ENCODE measurements around the gene ZNF155.
A peak's percentile ranks its signal among the peaks of the same experiment; 100 is the strongest.
"Not testable (repeated sequence)": the region's sequence is repeated elsewhere in the genome, so short reads cannot be mapped to it uniquely, and the experiment has no call there.

ZNF155 gene

DNA sequence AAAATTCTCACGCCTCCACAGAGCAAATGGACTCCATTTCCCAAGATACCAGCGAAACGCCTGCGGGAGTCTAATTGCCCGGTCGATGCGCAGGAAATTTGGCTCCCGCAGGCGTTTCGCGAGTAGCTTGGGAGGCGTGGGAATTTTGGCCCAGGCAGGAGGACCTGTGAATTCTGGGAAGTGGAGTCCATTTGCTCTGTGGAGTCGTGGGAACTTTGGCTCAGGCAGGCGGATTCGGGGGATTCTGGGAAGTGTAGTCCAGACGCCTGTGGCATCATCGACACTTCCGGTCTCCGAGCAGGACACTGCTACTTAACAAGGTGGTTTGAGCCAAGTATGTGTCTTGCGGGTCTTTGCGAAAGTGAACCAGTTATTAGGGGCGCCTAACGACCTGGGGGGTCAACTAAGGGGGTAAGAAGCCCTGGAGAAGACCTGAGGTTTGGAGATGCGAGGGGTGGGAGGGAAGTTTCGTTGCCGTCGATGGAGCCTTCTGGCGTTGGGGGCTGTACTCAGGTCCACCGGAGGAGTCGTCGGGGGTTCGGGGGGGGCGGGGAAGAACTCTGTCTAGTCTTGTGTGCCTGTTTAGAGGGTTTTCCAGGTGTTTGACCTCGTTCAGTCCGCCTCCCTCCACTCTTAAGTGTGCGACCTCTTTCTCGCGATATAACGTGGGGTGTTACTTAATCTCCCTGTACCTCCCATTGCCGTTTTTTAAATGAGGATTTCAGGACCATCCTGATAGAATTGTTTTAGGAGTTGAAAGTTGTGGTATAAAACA, at the start of gene ZNF155:
ZNF155 (plus strand) TSS at position 277 of the 775 bp plus-strand sequence. CDS start 4,356 bp downstream, outside the sequence.
- peak; percentile 50 to 58 for DNase-seq (ENCODE audit: low read depth in 2 of 2)

DNA sequence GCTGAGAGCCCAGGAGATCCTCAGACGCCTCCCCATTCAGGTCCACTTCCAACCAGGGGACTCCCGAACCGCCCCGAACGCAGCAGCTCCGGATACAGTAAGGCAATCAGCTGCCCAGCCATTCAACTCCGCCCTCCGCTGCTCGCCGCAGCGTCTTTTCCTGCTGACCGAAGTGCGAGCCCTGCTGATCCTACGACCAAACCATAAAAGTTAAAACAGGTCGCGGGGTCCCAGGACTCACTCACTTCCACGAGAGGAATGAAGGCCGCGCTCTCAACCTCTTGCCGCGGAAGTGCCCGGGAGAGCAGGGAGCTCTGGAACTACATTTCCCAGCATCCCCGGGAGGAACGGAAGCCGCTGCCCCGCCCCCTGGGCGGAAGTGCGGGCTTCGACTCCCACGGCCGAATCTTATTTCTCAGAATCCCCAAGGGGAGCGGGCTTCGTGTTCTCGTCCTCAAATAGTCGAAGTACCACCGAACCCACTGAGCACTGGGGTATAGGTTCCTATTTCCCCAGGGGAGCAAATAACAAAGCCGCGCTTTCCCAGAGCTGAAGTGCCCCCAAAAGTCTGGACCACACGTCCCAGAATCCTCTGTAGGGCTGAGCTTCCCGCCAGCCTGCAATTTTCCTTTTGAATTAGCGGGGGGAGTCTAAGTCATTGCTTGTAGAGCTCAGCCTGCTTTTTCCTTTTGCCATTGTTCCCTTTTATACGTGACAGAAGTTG, 48.8 kb upstream of the ZNF155 start, which contains the start of gene ZNF45:
ZNF45 (minus strand) TSS at position 298 of the 724 bp plus-strand sequence. CDS start 13,097 bp downstream, outside the sequence.
- DNase-seq (ENCODE audit: low read depth in 2 of 2), result peak; percentile 77 to 85

DNA sequence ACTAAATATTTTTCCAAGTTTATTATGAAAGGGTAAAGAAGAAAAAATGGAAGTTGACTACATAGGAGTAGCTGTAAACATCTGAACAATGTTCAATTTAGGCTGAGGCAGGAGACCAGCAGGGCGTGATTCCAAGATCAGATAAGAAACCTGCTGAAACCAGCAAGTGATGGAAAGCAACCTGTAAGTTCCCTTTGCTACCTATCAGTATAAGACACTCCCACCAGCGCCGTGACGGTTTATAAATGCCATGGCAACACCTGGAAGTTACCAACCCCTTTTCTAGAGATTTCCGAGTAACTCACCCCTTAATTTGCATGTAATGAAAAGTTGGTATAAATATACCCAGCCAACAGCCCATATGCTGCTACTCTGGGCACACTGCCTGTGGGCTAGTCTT, 47.8 kb upstream of the ZNF155 start:
- no peak for DNase-seq (ENCODE audit: low read depth in 2 of 2)

DNA sequence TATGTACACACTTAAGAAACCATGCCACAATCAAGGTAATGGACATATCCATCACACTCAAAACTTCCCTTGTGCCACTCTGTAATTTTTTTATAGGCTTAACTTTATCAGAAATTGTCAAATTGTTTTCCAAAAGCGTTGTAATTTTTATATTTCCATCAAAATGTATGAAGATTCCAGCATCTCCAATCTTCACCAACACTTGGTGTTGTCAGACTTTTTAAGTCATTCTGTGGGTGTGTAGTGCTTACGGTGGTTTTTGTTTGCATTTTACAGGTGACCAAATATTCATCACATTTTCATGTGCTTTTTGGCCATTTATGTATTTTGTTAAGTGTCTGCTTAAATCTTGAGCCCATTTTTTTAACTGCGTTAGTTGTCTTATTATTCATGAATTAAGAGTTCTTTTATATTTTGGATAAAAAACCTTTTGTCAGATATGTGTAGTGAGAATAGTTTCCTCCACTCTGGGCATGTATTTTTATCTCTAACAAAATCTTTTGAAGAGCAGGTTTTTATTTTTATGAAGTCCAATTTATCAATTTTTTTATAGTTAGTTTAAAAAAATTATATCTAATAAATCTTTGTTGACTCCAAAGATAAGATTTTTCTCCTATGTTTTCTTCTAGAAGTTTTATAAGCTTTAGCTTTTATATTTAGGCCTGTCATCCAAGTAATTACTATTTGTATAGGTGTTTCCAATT, 44.3 kb upstream of the ZNF155 start:
- no peak for DNase-seq (ENCODE audit: low read depth in 2 of 2)

DNA sequence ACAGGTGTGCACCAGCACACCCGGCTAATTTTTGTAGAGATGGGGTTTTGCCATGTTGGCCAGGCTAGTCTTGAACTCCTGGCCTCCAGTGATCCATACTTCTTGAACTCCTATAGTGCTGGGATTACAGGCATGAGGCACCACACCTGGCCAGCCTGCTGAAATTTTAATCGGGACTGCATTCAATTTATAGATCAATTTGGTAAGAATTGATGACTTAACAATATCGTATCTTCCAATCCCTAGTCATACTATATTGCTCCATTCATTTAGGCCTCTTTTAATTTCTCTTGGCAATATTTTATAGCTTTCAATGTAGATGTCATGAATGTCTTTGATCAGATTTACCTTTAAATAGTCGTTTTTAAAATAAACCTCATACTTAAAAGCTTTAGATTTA, 43.3 kb upstream of the ZNF155 start:
- DNase-seq (ENCODE audit: low read depth in 2 of 2), result no peak

DNA sequence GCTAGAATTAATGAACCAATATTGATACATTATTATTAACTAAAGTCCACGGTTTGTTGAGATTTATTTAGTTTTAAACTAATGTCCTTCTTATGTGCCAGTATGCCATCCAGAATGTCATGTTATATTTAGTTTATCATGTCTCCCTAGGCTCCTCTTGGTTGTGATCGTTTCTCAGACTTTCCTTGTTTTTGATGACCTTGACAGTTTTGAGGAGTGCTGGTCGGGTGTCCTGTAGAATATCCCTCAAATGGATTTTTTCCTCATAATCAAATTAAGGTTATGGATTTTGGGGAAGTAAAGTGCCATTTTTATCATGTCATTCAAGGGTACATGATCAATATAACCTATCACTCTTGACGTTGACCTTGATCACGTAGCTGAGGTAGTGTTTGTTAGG, 42.8 kb upstream of the ZNF155 start:
- no peak for DNase-seq (ENCODE audit: low read depth in 2 of 2)

DNA sequence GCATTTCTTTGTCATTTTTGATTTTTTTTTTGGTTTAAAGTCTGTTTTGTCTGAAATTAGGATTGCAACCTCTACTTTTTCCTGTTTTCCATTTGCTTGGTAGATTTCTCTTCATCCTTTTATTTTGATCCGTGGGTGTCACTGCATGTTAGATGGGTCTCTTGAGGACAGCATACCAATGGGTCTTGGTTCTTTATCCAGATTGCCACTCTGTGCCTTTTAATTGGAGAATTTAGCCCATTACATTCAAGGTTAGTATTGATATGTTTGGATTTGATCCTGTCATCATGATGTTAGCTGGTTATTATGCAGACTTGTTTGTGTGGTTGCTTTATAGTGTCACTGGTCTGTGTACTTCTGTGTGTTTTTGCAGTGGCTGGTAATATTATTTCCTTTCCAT, 36.6 kb upstream of the ZNF155 start:
- not testable (repeated sequence) for DNase-seq (ENCODE audit: low read depth in 2 of 2)

DNA sequence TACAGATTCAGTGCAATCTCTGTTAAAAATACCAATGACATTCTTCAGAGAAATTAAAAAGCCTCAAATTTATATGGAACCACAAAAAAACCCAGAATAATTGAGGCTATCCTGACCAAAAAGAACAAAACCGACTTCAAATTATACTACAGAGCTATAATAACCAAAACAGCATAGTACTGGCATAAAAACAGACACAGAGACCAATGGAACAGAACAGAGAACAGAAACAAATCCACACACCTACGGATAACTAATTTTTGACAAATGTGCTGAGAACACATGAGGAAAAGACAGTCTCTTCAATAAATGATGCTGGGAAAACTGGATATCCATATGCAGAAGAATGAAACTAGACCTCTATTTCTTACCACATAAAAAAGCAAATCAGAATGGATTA, 34.2 kb upstream of the ZNF155 start:
- DNase-seq (ENCODE audit: low read depth in 2 of 2), result not testable (repeated sequence)

DNA sequence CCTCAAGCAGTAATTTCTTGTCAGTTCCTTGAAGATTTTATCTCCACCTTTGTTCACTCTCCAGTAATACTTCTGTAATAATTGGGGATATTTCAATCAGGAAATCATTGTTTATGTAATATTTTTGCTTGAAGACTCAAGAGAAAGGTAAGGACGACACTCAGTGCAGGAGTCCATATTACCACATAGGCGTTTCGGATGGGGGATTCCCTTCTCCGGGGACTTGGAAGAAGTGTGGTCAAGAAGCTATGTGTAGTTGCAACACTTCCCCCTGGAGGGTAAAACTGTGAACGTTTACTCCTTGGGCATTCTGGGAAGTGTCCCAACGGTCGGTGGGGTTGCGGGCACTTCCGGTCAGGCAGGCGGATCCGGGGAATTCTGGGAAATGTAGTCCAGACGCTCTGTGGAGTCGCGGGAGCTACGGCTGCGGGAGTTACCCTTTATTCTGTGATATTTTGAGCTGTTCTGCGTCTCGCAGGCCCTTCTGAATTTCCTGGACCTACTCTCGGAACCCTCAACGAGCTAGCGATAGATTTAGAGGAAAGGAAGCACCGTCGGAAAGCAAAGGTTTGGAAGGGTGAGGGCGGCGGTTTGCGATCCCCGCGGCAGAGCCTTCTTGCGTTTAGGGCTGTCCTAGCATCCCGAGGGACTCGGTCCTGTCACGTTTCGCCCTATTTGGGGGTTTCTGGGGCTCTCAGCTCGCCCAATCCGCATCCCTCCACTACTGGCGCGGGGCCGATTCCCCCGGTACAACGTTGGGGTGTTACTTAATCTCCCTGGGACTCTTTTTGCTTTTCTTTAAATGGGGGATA, 32.9 kb upstream of the ZNF155 start, which contains the start of gene ZNF221:
ZNF221 (plus strand) TSS at position 395 of the 812 bp plus-strand sequence. CDS start 11,499 bp downstream, outside the sequence.
- DNase-seq (ENCODE audit: low read depth in 2 of 2), result peak; percentile 31 to 43

DNA sequence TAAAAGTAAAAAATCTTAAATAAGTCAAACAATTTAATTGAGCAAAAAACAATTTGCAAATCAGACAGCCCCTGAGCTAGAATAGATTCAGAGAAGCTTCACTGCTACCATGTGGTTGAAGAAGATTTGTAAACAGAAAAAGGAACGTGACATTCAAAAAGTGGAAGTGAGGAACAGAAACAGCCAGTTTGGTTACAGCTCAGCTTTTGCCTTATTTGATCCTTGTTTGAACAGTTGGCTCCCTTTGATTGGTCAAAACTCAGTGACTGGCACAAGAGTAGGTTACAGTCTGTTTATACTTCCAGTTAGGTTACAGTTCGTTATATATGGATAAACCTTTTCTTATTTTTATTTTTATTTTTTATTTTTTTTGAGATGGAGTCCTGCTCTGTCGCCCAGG, 27.2 kb upstream of the ZNF155 start:
- DNase-seq (ENCODE audit: low read depth in 2 of 2), result no peak

DNA sequence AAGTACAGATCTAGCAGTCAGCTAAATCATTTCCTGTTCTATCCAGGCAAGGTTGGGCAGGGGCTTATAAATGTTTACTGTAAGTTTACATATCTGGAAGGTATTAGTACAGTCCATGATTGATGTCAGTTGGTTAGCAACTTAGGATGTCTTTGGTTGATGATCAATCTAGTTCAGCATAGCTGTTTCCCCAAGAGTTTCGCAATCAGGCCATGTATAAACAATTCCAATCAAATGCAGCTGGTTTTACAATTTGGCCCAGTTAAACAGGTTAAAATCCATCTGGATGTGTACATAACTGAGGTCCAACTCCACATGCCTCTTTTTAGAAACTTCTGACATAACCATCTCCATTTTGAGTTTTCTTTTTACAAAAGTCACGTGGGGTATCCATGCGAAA, 26.1 kb upstream of the ZNF155 start:
- DNase-seq (ENCODE audit: low read depth in 2 of 2), result no peak

DNA sequence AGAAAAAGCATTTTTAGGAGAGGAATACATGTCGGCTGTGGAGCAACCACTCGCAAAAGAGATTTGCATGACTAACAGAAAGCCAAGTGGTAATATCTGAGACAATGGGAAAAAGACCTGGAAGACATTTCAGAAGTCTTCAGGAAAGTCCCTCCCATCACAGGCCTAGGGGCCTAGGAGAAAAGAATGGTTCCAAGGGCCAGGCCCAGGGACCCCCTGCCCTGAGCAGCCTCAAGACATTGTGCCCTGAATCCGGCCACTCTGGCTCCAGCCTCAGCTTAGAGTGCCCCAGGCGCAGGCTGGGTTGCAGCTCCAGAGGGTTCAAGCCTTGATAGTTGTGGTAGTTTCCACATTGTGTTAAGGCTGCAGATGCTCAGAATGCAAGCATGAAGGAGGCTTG, 23.6 kb upstream of the ZNF155 start:
- DNase-seq (ENCODE audit: low read depth in 2 of 2), result no peak

DNA sequence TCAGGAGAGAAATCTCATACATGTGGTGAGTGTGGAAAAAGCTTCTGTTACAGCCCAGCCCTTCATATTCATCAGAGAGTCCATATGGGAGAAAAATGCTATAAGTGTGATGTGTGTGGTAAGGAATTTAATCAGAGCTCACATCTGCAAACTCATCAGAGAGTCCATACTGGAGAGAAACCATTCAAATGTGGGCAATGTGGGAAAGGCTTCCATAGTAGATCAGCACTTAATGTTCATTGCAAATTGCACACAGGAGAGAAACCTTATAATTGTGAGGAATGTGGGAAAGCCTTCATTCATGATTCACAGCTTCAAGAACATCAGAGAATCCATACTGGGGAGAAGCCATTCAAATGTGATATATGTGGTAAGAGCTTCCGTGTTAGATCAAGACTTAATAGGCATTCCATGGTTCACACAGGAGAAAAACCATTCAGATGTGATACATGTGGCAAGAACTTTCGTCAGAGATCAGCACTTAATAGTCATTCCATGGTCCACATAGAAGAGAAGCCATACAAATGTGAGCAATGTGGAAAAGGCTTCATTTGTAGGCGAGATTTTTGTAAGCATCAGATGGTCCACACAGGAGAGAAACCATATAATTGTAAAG, 17.8 kb upstream of the ZNF155 start:
- no peak for DNase-seq (ENCODE audit: low read depth in 2 of 2)

DNA sequence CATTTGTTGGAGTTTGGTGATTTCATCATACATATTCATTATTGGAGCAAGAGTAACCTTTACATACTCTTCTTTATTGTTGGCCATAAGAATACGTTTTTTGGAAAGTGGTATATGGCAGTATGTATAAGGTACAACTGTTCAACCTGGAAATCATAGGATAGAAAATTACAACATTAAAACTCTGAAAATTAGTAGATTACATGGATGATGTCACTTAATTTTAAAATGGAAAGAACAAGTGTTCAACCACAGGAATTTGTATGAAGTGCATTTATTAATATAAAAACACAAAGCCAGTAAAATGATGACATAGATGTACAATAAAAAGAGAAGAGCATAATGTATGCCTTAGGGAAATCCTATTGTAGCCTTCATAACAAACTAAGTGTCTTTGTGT, 7.3 kb upstream of the ZNF155 start:
- no peak for DNase-seq (ENCODE audit: low read depth in 2 of 2)

DNA sequence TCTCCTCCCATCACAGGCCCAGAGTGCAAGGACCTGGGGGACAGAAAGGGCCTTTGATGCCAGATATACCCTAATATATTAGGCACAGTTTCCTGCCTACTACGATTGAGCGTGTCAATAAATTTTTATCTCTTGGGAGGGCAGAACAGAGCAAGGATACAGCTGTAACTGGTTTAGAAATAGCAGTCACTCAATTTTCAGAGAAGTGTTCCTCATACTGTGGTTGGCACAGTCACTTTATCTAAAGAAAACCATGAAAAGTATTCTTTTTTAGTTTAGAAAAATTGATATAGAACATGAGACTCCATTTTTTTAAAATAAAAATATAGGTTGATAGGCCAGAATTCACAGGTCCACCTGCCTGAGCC, 460 bp upstream of the ZNF155 start:
- DNase-seq (ENCODE audit: low read depth in 2 of 2), result no peak

DNA sequence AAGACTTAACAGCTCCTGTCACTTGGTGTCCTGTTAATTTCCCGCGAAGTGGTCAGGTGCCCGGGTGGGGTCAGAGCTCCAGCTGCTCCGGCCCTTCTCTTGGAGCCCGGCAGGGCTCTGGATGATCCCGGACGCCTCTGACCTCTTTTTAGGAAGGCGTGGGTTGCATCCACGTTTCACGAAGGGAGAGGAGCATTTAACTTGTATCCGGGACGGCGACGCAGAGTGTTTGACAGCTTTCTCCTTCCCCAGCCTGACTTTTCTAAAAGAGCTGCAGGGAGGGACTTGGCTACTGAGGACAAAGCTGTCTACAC, 656 bp downstream of the ZNF155 start:
- DNase-seq (ENCODE audit: low read depth in 2 of 2), result no peak

DNA sequence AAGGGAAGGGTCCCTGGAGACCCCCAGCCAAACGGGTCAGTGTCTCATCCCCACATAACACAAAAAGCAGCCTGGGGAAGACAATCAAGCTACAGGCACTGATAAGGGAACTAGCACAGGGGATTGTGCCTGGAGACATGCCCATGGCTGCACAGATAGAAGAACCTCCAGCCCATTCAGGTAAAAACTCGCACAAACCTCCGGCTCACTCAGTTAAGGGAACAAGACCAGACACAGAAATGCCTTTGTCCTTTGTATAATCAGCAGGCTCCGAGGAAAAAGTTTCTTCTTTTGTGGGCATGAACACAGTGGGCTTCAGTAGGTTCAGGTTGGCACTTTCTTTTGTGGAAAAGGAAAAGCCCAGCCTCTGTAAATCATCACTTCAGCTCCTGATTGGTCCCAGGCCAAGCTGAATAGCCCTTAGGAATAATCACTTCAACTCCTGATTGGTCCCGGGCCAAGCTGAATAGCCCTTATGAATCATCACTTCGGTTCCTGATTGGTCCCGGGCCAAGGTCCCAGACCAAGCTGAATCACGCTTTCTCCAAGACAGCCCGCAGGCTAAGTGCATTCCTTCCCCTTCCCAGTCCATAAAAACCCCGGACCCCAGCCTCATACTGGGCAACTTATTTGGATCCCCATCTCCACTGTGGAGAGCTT, 13.8 kb downstream of the ZNF155 start:
- no peak for DNase-seq (ENCODE audit: low read depth in 2 of 2)

DNA sequence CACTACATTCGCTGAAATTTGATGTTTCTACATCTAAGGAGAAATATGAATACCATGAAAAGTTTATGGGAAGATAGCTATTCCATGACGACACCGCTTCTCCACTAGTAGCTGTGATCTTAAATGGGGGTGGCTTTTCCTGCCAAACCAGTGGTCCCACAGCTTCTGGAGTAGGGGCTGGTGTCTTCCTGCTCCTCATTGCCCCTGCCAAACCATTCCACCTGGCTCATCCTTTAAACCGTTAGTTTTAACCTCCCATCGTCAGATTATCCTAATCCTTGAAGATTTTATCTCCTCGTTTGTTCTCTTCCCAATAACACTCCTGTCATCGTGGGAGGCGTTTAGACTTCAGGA, 18.2 kb downstream of the ZNF155 start:
- DNase-seq (ENCODE audit: low read depth in 2 of 2), result no peak

DNA sequence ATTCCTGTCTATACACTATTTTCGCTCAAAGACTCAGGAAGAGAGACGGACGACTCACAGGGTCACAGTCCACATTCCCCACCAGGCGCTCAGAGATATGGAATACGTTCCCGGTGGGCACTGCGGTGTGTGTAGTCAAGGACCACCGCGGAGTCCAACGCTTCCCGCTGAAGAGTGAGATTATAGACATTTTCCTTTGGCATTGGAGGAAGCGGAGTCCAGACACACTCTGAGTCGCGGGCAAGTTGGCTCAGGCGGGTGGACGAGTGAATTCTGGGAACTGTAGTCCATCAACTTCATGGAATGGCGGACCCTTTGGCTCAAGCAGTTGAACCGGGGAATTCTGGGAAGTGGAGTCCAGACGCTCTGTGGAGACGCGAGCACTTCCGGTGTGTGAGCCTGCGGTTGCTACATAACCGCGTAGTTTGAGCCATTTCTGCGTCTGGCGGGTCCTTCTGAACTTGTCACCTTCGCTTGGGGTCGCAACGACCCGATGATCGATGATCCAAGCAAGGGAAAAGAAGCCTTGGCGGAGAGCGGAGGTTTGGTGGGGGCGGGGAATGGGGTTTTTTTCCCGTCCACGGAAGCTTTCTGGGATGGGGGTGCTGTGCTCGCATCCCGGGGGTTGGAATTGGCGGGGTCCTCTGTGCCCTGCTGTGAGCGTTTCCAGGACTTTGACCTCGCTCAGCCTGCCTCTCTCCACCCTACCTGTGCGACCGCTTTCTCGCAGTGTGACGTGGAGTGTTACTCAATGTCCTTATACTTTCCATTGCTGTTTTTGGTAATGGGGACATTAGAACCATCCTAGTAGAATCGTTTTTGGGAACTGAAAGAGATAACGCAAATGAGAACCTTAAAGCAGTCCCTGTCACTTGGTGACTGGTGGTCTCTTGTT, 18.8 kb downstream of the ZNF155 start, which contains the start of gene ZNF230:
ZNF230 (plus strand) TSS at position 392 of the 895 bp plus-strand sequence. CDS start 4,122 bp downstream, outside the sequence.
- DNase-seq (ENCODE audit: low read depth in 2 of 2), result peak; percentile 60 to 72

Data from activated CD4-positive, alpha-beta T cell treated with anti-CD3 and anti-CD28 coated beads for 24 hours (primary cell).